SU-DHL-6 (cell line): Measurements from ENCODE around the gene INKA2.

Source experiments
- EZH2phosphoT487 ChIP-seq: fragments of 200-600 bp; sonication (generic), shearing (Covaris generic); conservative IDR thresholded peaks from 2 replicates; pipeline ENCODE4 v1.6.1; 2018; ENCODE audit warnings: mild to moderate bottlenecking, antibody characterized with exemption, low read length, moderate library complexity, mixed read lengths
- TF ChIP-seq, protein P1 (sequence below): fragments of 200-600 bp; sonication (generic); IDR thresholded peaks from one replicate; pipeline ENCODE4 v1.5.1; 2017; ENCODE audit warnings: antibody characterized with exemption, mild to moderate bottlenecking, low read length, moderate library complexity; ENCODE audit not compliant: insufficient read depth, poor library complexity, severe bottlenecking

DNA sequence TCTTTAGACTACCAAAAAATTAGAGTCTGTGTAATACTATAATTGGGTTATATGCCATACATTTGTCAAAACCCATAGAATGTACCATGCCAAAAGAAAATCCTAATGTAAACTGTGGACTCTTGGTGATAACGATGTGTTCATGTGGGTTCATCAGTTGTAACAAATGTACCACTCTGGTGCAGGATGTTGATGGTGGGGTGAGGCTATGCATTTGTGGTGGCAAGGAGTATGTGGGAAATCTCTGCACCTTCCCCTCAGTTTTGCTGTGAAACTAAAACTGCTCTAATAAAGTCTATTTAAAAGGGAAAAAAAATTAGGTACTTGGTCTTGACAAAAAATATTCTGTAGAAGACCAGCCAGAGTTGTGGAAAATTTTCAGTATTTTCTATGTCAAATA is 43.4 kb downstream of the INKA2 start:
- TF ChIP-seq, protein P1, sequence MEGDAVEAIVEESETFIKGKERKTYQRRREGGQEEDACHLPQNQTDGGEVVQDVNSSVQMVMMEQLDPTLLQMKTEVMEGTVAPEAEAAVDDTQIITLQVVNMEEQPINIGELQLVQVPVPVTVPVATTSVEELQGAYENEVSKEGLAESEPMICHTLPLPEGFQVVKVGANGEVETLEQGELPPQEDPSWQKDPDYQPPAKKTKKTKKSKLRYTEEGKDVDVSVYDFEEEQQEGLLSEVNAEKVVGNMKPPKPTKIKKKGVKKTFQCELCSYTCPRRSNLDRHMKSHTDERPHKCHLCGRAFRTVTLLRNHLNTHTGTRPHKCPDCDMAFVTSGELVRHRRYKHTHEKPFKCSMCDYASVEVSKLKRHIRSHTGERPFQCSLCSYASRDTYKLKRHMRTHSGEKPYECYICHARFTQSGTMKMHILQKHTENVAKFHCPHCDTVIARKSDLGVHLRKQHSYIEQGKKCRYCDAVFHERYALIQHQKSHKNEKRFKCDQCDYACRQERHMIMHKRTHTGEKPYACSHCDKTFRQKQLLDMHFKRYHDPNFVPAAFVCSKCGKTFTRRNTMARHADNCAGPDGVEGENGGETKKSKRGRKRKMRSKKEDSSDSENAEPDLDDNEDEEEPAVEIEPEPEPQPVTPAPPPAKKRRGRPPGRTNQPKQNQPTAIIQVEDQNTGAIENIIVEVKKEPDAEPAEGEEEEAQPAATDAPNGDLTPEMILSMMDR, result no peak
- no peak for TF ChIP-seq EZH2phosphoT487
